WTC11 (cell line): ENCODE measurements around the gene MYBPC2.

ENCODE experiments used
- FOXK1 ChIP-seq: sonication (generic); formaldehyde crosslinking; IDR thresholded peaks from 2 replicates; pipeline ENCODE4 v1.8.0; 2022; ENCODE audit warnings: mild to moderate bottlenecking, moderate library complexity, missing genetic modification reagents
- JUN ChIP-seq: sonication (generic); formaldehyde crosslinking; IDR thresholded peaks from 2 replicates; pipeline ENCODE4 v1.8.0; 2023; ENCODE audit warnings: mild to moderate bottlenecking, missing genetic modification reagents
- NFE2L1 ChIP-seq: sonication (generic); formaldehyde crosslinking; IDR thresholded peaks from 2 replicates; pipeline ENCODE4 v1.8.1; 2023; ENCODE audit warnings: missing genetic modification reagents
- ZNF232 ChIP-seq: sonication (generic); formaldehyde crosslinking; IDR thresholded peaks from 2 replicates; pipeline ENCODE4 v1.8.0; 2022; ENCODE audit warnings: mild to moderate bottlenecking, missing genetic modification reagents
- TF ChIP-seq, protein P1 (sequence below): sonication (generic); formaldehyde crosslinking; IDR thresholded peaks from 2 replicates; pipeline ENCODE4 v1.8.1; 2023; ENCODE audit warnings: mild to moderate bottlenecking, missing genetic modification reagents, moderate library complexity
- TF ChIP-seq, protein P2 (sequence below): sonication (generic); formaldehyde crosslinking; IDR thresholded peaks from 2 replicates; pipeline ENCODE4 v1.8.0; 2022; ENCODE audit warnings: mild to moderate bottlenecking, missing genetic modification reagents
- TF ChIP-seq, protein P3 (sequence below): fragments of 200-600 bp; IDR thresholded peaks from 2 replicates; pipeline ENCODE4 v1.8.0; 2022; ENCODE audit warnings: antibody characterized with exemption
- TF ChIP-seq, protein P4 (sequence below): sonication (generic); formaldehyde crosslinking; IDR thresholded peaks from 2 replicates; pipeline ENCODE4 v1.8.1; 2022; ENCODE audit warnings: low read depth, missing genetic modification reagents, borderline replicate concordance
- TF ChIP-seq, protein P5 (sequence below): sonication (generic); formaldehyde crosslinking; conservative IDR thresholded peaks from 2 replicates; pipeline ENCODE4 v1.8.1; 2022; ENCODE audit warnings: mild to moderate bottlenecking, missing genetic modification reagents

DNA sequence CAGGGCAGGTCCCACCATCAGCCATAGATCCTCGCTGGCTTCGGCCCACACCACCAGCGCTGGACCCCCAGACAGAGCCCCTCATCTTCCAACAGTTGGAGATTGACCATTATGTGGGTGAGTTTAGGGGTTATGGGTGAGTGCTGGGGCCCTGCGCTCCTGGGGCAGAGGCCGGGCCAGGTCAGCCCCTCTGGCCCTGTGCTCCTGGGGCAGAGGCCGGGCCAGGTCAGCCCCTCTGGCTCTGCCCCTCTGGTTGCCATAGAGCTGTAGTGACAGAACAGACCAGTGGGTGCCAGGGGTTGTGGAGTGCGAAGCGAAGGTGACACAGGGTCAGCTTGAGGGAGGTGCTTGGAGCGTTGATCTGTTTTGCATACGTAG is 33.3 kb upstream of the MYBPC2 start:
- TF ChIP-seq NFE2L1 = no peak
- no peak for TF ChIP-seq JUN (CRISPR knock-in tag)
- TF ChIP-seq, protein P1, sequence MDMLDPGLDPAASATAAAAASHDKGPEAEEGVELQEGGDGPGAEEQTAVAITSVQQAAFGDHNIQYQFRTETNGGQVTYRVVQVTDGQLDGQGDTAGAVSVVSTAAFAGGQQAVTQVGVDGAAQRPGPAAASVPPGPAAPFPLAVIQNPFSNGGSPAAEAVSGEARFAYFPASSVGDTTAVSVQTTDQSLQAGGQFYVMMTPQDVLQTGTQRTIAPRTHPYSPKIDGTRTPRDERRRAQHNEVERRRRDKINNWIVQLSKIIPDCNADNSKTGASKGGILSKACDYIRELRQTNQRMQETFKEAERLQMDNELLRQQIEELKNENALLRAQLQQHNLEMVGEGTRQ (CRISPR knock-in tag) = no peak
- TF ChIP-seq, protein P2, sequence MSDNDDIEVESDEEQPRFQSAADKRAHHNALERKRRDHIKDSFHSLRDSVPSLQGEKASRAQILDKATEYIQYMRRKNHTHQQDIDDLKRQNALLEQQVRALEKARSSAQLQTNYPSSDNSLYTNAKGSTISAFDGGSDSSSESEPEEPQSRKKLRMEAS (CRISPR knock-in tag) = no peak
- TF ChIP-seq, protein P3, sequence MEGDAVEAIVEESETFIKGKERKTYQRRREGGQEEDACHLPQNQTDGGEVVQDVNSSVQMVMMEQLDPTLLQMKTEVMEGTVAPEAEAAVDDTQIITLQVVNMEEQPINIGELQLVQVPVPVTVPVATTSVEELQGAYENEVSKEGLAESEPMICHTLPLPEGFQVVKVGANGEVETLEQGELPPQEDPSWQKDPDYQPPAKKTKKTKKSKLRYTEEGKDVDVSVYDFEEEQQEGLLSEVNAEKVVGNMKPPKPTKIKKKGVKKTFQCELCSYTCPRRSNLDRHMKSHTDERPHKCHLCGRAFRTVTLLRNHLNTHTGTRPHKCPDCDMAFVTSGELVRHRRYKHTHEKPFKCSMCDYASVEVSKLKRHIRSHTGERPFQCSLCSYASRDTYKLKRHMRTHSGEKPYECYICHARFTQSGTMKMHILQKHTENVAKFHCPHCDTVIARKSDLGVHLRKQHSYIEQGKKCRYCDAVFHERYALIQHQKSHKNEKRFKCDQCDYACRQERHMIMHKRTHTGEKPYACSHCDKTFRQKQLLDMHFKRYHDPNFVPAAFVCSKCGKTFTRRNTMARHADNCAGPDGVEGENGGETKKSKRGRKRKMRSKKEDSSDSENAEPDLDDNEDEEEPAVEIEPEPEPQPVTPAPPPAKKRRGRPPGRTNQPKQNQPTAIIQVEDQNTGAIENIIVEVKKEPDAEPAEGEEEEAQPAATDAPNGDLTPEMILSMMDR = no peak
- TF ChIP-seq, protein P4, sequence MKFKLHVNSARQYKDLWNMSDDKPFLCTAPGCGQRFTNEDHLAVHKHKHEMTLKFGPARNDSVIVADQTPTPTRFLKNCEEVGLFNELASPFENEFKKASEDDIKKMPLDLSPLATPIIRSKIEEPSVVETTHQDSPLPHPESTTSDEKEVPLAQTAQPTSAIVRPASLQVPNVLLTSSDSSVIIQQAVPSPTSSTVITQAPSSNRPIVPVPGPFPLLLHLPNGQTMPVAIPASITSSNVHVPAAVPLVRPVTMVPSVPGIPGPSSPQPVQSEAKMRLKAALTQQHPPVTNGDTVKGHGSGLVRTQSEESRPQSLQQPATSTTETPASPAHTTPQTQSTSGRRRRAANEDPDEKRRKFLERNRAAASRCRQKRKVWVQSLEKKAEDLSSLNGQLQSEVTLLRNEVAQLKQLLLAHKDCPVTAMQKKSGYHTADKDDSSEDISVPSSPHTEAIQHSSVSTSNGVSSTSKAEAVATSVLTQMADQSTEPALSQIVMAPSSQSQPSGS (CRISPR knock-in tag) = no peak
- TF ChIP-seq FOXK1 = no peak
- TF ChIP-seq, protein P5, sequence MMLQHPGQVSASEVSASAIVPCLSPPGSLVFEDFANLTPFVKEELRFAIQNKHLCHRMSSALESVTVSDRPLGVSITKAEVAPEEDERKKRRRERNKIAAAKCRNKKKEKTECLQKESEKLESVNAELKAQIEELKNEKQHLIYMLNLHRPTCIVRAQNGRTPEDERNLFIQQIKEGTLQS (CRISPR knock-in tag) = no peak
- no peak for TF ChIP-seq ZNF232 (CRISPR knock-in tag)
